ENCODE results near the gene MEAK7. TPM values are rescaled to one million over a fixed set of nuclear protein-coding genes. Genes with fewer than 3 reads are reported as not detected.

Gene MEAK7
- polyA plus RNA-seq, 1 experiment, result 22.8 TPM

DNA sequence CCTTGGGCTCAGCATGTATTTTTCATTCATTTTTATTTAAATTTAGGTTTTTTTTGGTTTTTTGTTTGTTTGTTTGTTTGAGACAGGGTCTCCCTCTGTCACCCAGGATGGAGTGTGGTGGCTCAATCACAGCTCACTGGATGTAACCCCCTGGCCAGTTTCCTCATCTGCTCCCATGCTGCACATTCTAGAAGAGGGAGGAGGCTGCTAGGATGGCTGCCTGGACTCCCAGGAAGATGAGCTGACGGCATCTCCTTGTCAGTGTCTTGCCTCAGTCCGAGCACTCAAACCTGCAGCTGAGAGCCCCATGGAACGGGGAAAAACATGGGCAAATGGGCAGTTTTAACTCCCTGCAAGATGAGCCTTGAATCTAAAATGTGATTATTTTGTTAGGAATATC, 7.5 kb downstream of the MEAK7 start:
- TF ChIP-seq, protein P1, sequence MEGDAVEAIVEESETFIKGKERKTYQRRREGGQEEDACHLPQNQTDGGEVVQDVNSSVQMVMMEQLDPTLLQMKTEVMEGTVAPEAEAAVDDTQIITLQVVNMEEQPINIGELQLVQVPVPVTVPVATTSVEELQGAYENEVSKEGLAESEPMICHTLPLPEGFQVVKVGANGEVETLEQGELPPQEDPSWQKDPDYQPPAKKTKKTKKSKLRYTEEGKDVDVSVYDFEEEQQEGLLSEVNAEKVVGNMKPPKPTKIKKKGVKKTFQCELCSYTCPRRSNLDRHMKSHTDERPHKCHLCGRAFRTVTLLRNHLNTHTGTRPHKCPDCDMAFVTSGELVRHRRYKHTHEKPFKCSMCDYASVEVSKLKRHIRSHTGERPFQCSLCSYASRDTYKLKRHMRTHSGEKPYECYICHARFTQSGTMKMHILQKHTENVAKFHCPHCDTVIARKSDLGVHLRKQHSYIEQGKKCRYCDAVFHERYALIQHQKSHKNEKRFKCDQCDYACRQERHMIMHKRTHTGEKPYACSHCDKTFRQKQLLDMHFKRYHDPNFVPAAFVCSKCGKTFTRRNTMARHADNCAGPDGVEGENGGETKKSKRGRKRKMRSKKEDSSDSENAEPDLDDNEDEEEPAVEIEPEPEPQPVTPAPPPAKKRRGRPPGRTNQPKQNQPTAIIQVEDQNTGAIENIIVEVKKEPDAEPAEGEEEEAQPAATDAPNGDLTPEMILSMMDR (IDR thresholded peaks at IDR 0.05; ENCODE audit: low read depth, low read length), result no peak
- no peak overlapping the region for H3K27ac ChIP-seq (ENCODE audit: low read depth, low read length)
- ChIA-PET CTCF (interaction anchor here (0.8 to 1.5 kb wide), 2 partner anchors 10 to 220 kb away, joined by 3 to 5 read pairs; no protein-coding TSS in a partner anchor), POLR2A (no interaction called here)
- no peaks in the 10 kb centered on the region for H3K27me3 ChIP-seq (ENCODE audit: control insufficient read depth, insufficient read depth, low read length)
- DNase-seq (ENCODE audit: low read depth, low spot score), result no peak
- no peak overlapping the region for H3K4me3 ChIP-seq (ENCODE audit: low read depth, low read length)
- H3K9me3 ChIP-seq (ENCODE audit: control insufficient read depth, insufficient read depth, low read length), result no peaks in the 10 kb centered on the region

DNA sequence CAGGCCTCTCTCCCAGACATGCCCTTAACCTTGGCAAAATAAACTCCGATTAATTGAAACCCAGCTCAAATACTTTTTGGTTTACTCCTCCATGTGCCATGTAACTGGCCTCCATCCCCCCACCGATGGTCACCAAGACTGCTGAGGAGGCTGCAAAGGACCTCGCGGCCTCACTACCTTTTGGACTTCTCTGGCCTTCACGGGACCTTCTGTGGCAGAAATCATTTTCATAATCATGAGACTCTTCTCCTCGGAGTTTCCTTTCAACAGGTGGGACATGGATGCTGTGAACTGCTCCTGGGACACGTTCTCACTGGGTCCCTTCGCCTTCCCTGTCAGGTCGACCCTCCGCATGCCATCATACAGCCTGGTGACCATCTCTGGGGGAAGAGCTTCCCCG, 9.0 kb downstream of the MEAK7 start:
- H3K4me3 ChIP-seq (ENCODE audit: low read depth, low read length), result no peak overlapping the region
- H3K9me3 ChIP-seq (ENCODE audit: control insufficient read depth, insufficient read depth, low read length), result no peaks in the 10 kb centered on the region
- TF ChIP-seq, protein P1 (IDR thresholded peaks at IDR 0.05; ENCODE audit: low read depth, low read length), result no peak
- H3K27ac ChIP-seq (ENCODE audit: low read depth, low read length), result no peak overlapping the region
- POLR2A ChIA-PET, result no interaction called here
- no peaks in the 10 kb centered on the region for H3K27me3 ChIP-seq (ENCODE audit: control insufficient read depth, insufficient read depth, low read length)
- no peak for DNase-seq (ENCODE audit: low read depth, low spot score)
- CTCF ChIA-PET, result interaction anchor here (0.9 to 1.5 kb wide), 2 partner anchors 10 to 15 kb away, joined by 3 read pairs; partner anchors contain the start of gene MEAK7

DNA sequence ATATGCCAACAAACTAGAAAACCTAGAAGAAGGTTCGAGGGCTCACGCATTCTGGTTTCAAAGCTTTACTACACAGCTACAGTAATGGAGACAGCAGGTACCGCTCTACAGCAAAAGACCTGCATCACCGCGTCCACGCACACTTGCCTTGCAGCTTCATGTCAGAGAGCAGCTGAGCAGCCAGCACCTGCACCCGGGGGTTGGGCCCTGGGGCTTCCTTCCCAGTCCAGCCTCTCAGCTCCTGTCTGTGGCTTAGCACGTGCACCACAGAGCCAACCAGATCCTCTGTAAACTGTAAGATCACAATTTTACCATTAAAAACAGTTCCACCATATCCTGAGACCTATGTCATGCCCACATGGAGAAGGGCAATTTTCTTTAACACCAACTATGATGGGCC, 15.3 kb downstream of the MEAK7 start:
- no peaks in the 10 kb centered on the region for H3K9me3 ChIP-seq (ENCODE audit: control insufficient read depth, insufficient read depth, low read length)
- no peak for DNase-seq (ENCODE audit: low read depth, low spot score)
- H3K27me3 ChIP-seq (ENCODE audit: control insufficient read depth, insufficient read depth, low read length), result no peaks in the 10 kb centered on the region
- POLR2A ChIA-PET, result interaction anchor here (0.9 kb wide), 1 partner anchor 15 kb away, joined by 4 read pairs; the partner anchor contains the start of gene MEAK7
- H3K27ac ChIP-seq (ENCODE audit: low read depth, low read length), result no peak overlapping the region
- no peak overlapping the region for H3K4me3 ChIP-seq (ENCODE audit: low read depth, low read length)
- TF ChIP-seq, protein P1 (IDR thresholded peaks at IDR 0.05; ENCODE audit: low read depth, low read length), result no peak
- CTCF ChIA-PET, result interaction anchor here (0.5 to 1.6 kb wide), 2 partner anchors 302 to 345 kb away, joined by 4 to 5 read pairs; no protein-coding TSS in a partner anchor

DNA sequence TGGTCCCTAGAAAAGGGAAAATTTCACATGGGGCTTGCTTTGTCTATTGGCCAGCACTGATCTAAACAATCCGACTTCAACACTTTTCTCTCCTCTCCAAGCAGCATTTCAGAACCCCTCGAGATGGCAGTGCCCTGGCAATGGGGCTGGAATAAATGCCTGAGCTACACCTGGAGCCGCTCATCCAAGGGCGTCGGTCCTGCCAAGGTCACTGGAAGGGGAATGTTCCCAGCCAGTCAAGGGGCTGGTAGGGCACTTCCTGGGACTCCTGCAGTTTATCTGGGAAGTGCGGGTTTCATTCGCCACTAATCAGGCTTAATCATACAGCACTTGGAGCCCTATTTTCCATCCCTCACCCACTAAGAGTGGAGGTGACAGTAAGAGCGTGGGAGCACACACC, 17.1 kb downstream of the MEAK7 start:
- Histone ChIP-seq H3K27me3 (ENCODE audit: control insufficient read depth, insufficient read depth, low read length) (no peaks in the 10 kb centered on the region), H3K9me3 (ENCODE audit: control insufficient read depth, insufficient read depth, low read length) (no peaks in the 10 kb centered on the region; the same call in 1 of the 2 replicates), H3K27ac (ENCODE audit: low read depth, low read length) (no peak overlapping the region), H3K4me3 (ENCODE audit: low read depth, low read length) (no peak overlapping the region)
- DNase-seq (ENCODE audit: low read depth, low spot score), result no peak
- TF ChIP-seq, protein P1 (IDR thresholded peaks at IDR 0.05; ENCODE audit: low read depth, low read length), result no peak
- ChIA-PET POLR2A (no interaction called here), CTCF (interaction anchor here (1.0 to 1.2 kb wide), 3 partner anchors 9 to 210 kb away, joined by 3 to 4 read pairs (median 3); no protein-coding TSS in a partner anchor)

DNA sequence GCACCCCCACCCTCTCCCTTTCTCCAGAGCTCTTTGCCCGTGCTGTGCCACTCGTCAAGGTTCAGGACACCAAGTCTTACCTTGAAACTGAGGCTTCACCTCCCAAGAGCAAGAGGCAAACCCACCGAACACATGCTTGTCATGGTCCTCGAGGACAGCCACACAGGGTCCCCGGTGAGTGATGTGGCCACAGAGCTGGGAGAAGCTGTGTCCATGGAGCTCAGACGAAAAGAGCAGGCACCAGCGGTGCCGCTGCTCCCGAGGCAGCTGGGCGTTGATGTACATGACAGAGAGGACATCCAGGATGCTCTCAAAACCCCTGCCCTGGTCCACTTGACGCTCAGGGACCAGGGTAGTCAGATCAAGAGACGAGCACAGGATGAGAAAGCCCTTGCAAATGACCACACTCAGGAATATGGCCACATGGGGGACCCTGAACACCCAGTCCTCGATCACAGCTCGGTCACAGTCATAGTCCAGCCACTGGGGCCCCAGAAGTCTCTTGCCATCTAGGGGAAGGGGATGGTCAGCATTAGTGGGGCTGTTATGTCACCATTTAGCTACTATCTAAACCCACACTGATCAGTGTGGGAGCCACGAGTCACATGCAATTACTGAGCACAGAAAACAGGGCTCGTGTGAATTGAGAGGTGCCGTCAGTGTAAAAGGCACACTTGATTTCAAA, 17.8 kb downstream of the MEAK7 start:
- Histone ChIP-seq H3K4me3 (ENCODE audit: low read depth, low read length) (no peak overlapping the region), H3K27ac (ENCODE audit: low read depth, low read length) (no peak overlapping the region), H3K27me3 (ENCODE audit: control insufficient read depth, insufficient read depth, low read length) (no peaks in the 10 kb centered on the region), H3K9me3 (ENCODE audit: control insufficient read depth, insufficient read depth, low read length) (no peaks in the 10 kb centered on the region; the same call in 1 of the 2 replicates)
- ChIA-PET CTCF (interaction anchor here (0.6 to 1.1 kb wide), 4 partner anchors 8 to 402 kb away, joined by 3 read pairs; no protein-coding TSS in a partner anchor), POLR2A (no interaction called here)
- TF ChIP-seq, protein P1 (IDR thresholded peaks at IDR 0.05; ENCODE audit: low read depth, low read length), result no peak
- no peak for DNase-seq (ENCODE audit: low read depth, low spot score)
